ENCODE results near the gene B4GALT6. TPM values are rescaled to one million over a fixed set of nuclear protein-coding genes. Genes with fewer than 3 reads are reported as not detected.

Gene B4GALT6
- not detected in 2 replicates for total RNA-seq (2011; cell fraction: chromatin; rRNA removed; ENCODE audit: low replicate concordance)
- 0.13 TPM in 1 of 2 replicates, not detected in the other for total RNA-seq (2011; cell fraction: nucleolus; rRNA removed)
- total RNA-seq (2011; cell fraction: nucleoplasm; rRNA removed): 0.22 TPM in 1 of 2 replicates, not detected in the other
- total RNA-seq (2014; rRNA removed) (0.05 and 0.08 TPM in 2 replicates), total RNA-seq (2014; rRNA removed; fragmentation: Illumina TruSeq; extraction: Trizol) (0.11 and 0.16 TPM in 2 replicates), total RNA-seq (2015; rRNA removed; fragmentation: Illumina TruSeq; extraction: Trizol) (0.04 and 0.07 TPM in 2 replicates), total RNA-seq (2021) (0.18 and 0.27 TPM in 2 replicates), polyA plus RNA-seq (2011; rRNA removed) (0.18 and 0.47 TPM in 2 replicates), polyA plus RNA-seq (2014; fragmentation: Illumina TruSeq; extraction: Trizol) (0.07 and 0.18 TPM in 2 replicates), polyA plus RNA-seq (2014; fragmentation: Nextera tagmentation; extraction: Ambion mirVana) (under 1 TPM; 0.03 to 0.04 TPM), polyA plus RNA-seq (2014; rRNA removed) (0.08 and 0.09 TPM in 2 replicates), polyA minus RNA-seq (2011; rRNA and poly(A)+ RNA removed) (0.21 and 0.69 TPM in 2 replicates), Bru-seq, nascent RNA (percentile 21 among the genes with signal in this experiment), BruChase-seq, experiment 1, labeled RNA remaining after a 2-hour chase (percentile 25 among the genes with signal in this experiment), BruChase-seq, experiment 2, labeled RNA remaining after a 6-hour chase (percentile 26 among the genes with signal in this experiment)
- 0.18 TPM in 1 of 2 replicates, not detected in the other for polyA plus RNA-seq (2011; cell fraction: cytosol; rRNA removed)
- 0.07 and 0.76 TPM in 2 replicates for polyA plus RNA-seq (2011; cell fraction: nucleus; rRNA removed)
- polyA plus RNA-seq (2012): 0.17 and 0.68 TPM in 2 replicates
- not detected in 2 replicates for polyA minus RNA-seq (2011; cell fraction: cytosol; rRNA and poly(A)+ RNA removed)
- 0.22 TPM in 1 of 2 replicates, not detected in the other for polyA minus RNA-seq (2011; cell fraction: nucleus; rRNA and poly(A)+ RNA removed)
- long read RNA-seq, experiment 1: 0 reads
- long read RNA-seq, experiment 2: 0 reads
- long read RNA-seq, experiment 3: 0 reads

- DNase-seq (ENCODE audit: extremely low read depth in 1 of 4, low spot score in 3 of 4): peak; percentile 12 to 19 (median 18)
- no peaks in the 10 kb centered on the region for H3K9me1 ChIP-seq (ENCODE audit: control insufficient read depth, insufficient read depth, low read length)
- BruUV-seq (replicated peaks): no TSS peak
- ChIA-PET POLR2A (no interaction called here), CTCF (ENCODE audit: low intra/inter-chr PET ratio) (interaction anchor here (0.6 kb wide), 1 partner anchor 148 kb away, joined by 3 read pairs; no protein-coding TSS in a partner anchor)
- intact Hi-C loops (cut with micrococcal nuclease): no loop called here
- in situ Hi-C loops (cut with MboI): no loop called here
- H3K79me2 ChIP-seq (ENCODE audit: control insufficient read depth, insufficient read depth, low read length): no peaks in the 10 kb centered on the region
- H3K27me3 ChIP-seq (ENCODE audit: control insufficient read depth in 2 of 2, insufficient read depth in 2 of 2, low read length in 2 of 2): peaks cover 2 to 8% of the 10 kb centered on the region in 2 experiments; a peak in 2 of 5 replicates
- peak within 1 kb of the TSS in 1 of 2 experiments; percentile 29; a peak in 1 of 4 replicates for H3K9ac ChIP-seq (ENCODE audit: insufficient read depth in 1 of 2, low read depth in 2 of 2, low read length in 2 of 2)
- H3K36me3 ChIP-seq (ENCODE audit: control insufficient read depth, insufficient read depth, low read length): no peaks in the 10 kb centered on the region
- no peak for FAIRE-seq
- 21% methylated on average over 48 of the region's 86 CpGs for WGBS (ENCODE audit: insufficient coverage, low coverage, missing lambda C conversion rate)
- H3K4me3 ChIP-seq: peak within 1 kb of the TSS; percentile 31
- ATAC-seq: peak; percentile 49
- peaks cover 0 to 12% of the 10 kb centered on the region in 2 experiments; a peak in 1 of 5 replicates for H3K4me1 ChIP-seq (replicated peaks in 1 of 2; ENCODE audit: control insufficient read depth in 2 of 2, insufficient read depth in 2 of 2, low read length in 2 of 2)
- H3K27ac ChIP-seq (ENCODE audit: extremely low read depth, low read depth, low read length): no peak within 1 kb of the TSS
- H3K4me2 ChIP-seq (ENCODE audit: insufficient read depth, low read length): peak within 1 kb of the TSS; percentile 35
- no peaks in the 10 kb centered on the region; the same call in 1 of the 2 replicates for H3K9me3 ChIP-seq (replicated peaks; ENCODE audit: control insufficient read depth, insufficient read depth, low read depth, low read length)
- H2AFZ ChIP-seq (ENCODE audit: low read depth, low read length): peak within 1 kb of the TSS; percentile 42
- H4K20me1 ChIP-seq (replicated peaks; ENCODE audit: control insufficient read depth, insufficient read depth, low read length): no peaks in the 10 kb centered on the region
- TF ChIP-seq RNF219 (CRISPR knock-in tag; IDR thresholded peaks at IDR 0.05) (no peak), SPI1 (IDR thresholded peaks at IDR 0.05; ENCODE audit: borderline replicate concordance, low read depth, low read length) (peak; percentile 24; the same call in 1 of the 2 replicates), YBX1 (IDR thresholded peaks at IDR 0.05) (no peak), GTF2E2 (tag; IDR thresholded peaks at IDR 0.05) (no peak), VEZF1 (CRISPR knock-in tag; IDR thresholded peaks at IDR 0.05) (peak; percentile 4; the same call in 1 of the 2 replicates), ZNF436 (CRISPR knock-in tag; IDR thresholded peaks at IDR 0.05) (no peak), NEUROD1 (IDR thresholded peaks at IDR 0.05; ENCODE audit: borderline replicate concordance, low read depth, low read length, partially characterized antibody) (no peak), ZNF316 (IDR thresholded peaks at IDR 0.05) (no peak), CHAMP1 (IDR thresholded peaks at IDR 0.05) (no peak), ZBTB7A (IDR thresholded peaks at IDR 0.05; ENCODE audit: borderline replicate concordance, control insufficient read depth, low read depth, low read length) (peak; percentile 13; the same call in 1 of the 2 replicates)
These were observed at the start of gene B4GALT6 for GRCh38 chr18:31684279-31685096. Gene B4GALT6 (minus strand): TSS chr18:31684581. CDS start chr18:31684426, 155 bp downstream.
